Spleen (tissue), 7 donors: ENCODE data around the gene ZNF516.

ENCODE experiments used
- CTCF ChIP-seq, 11 experiments: fragments of 200-600 bp in 7 of 11; fragments of 450-650 bp in 4 of 11; sonication (generic) in 4 of 11; IDR thresholded peaks in 8 of 11; conservative IDR thresholded peaks in 3 of 11; 1 replicate in 7 of 11; 2 replicates in 4 of 11; pipeline versions ENCODE4 v1.4.0 to v1.8.0; 2016 to 2021; ENCODE audit warnings: antibody characterized with exemption in 11 of 11, inconsistent platforms in 4 of 11, mild to moderate bottlenecking in 1 of 11
- POLR2A ChIP-seq, 3 donors: fragments of 450-650 bp; IDR thresholded peaks; one replicate each; pipeline ENCODE4 v1.5.1; 2017; ENCODE audit warnings: antibody characterized with exemption in 3 of 3, mild to moderate bottlenecking in 1 of 3
- donor health status: DM: no; HTN: no; CAD: no; lungs with moderate emphysema.
- donor health status: DM: no; HTN: no; CAD: no.
- donor health status: DM: no; HTN: no; CAD: no.

- TF ChIP-seq CTCF (IDR thresholded peaks at IDR 0.05 in 8 of 11, conservative IDR thresholded peaks at IDR 0.05 in 3 of 11): no peak
- TF ChIP-seq POLR2A (IDR thresholded peaks at IDR 0.05): no peak
Observed at GRCh38 chr18:76453057-76453561, 41.9 kb downstream of the ZNF516 start.
